Activated B cell treated with CpG ODN at 0.5 μM for 24 hours (primary cell): Measurements from ENCODE around the gene MCM3. TPM values are rescaled to one million over a fixed set of nuclear protein-coding genes. Genes with fewer than 3 reads are reported as not detected.

Experiments used
- ATAC-seq: fragments of 200-7000 bp; cut with Tn5 transposase; one replicate; pipeline ENCODE4 v1.10.0; 2021; ENCODE audit warnings: low read depth, mild to moderate bottlenecking, moderate library complexity
- CTCF ChIA-PET: fragments of 350-600 bp; sonication (Branson Sonifier 250); formaldehyde crosslinking; loops from one replicate; lab custom pipeline; 2021; ENCODE audit warnings: antibody characterized with exemption; lab: Charles Lee
- POLR2A ChIA-PET: fragments of 350-600 bp; sonication (Branson Sonifier 250); formaldehyde crosslinking; loops from one replicate; lab custom pipeline; 2021; ENCODE audit warnings: antibody characterized with exemption; lab: Charles Lee
- DNase-seq: peaks from one replicate; pipeline ENCODE4 v3.0.0; 2022
- H3K27ac Mint-ChIP-seq: one replicate; pipeline ENCODE4 v1.8.0; 2020; ENCODE audit warnings: mixed read lengths
- H3K27me3 Mint-ChIP-seq: one replicate; pipeline ENCODE4 v1.8.0; 2021; ENCODE audit warnings: mixed read lengths
- H3K36me3 Mint-ChIP-seq: one replicate; pipeline ENCODE4 v1.8.0; 2021; ENCODE audit warnings: low read depth, mixed read lengths
- H3K4me1 Mint-ChIP-seq: one replicate; pipeline ENCODE4 v1.8.0; 2021; ENCODE audit warnings: mixed read lengths
- H3K4me3 Mint-ChIP-seq: one replicate; pipeline ENCODE4 v1.8.0; 2020; ENCODE audit warnings: mild to moderate bottlenecking, mixed read lengths
- H3K9me3 Mint-ChIP-seq: one replicate; pipeline ENCODE4 v1.8.0; 2020; ENCODE audit warnings: mixed read lengths
- CTCF ChIP-seq: fragments of 200-600 bp; IDR thresholded peaks from one replicate; pipeline ENCODE4 v1.8.0; 2022; ENCODE audit warnings: antibody characterized with exemption, mild to moderate bottlenecking
- intact Hi-C: fragments of 100-400 bp; cut with micrococcal nuclease; formaldehyde crosslinking; loops from one replicate; pipeline ENCODE4 v1.15.1; 2024
- total RNA-seq: library from RNA; stranded (reverse); gene quantifications from 2 replicates; pipeline ENCODE4 v1.2.3, GENCODE V29; 2022

The MCM3 gene
- total RNA-seq, 1 donor from 2014 or later, result 73.2 TPM

- no peak for ATAC-seq
- Mint-ChIP-seq H3K27me3 (no peaks in the 10 kb centered on the region), H3K4me3 (no peak overlapping the region), H3K4me1 (peaks cover 11% of the 10 kb centered on the region), H3K9me3 (no peaks in the 10 kb centered on the region), H3K36me3 (no peaks in the 10 kb centered on the region), H3K27ac (no peak overlapping the region)
- DNase-seq, result no peak
- intact Hi-C loops, result loop anchor here (2.0 kb wide), 1 partner anchor 17 kb away; no protein-coding TSS in a partner anchor
- TF ChIP-seq CTCF, result no peak
- CTCF ChIA-PET, result no interaction called here
- POLR2A ChIA-PET, result no interaction called here
These were observed 43.7 kb upstream of the MCM3 start for GRCh38 chr6:52328303-52328662.

- intact Hi-C loops, result no loop called here
- ATAC-seq (no peak), DNase-seq (no peak)
- Mint-ChIP-seq H3K4me3 (no peak overlapping the region), H3K36me3 (no peaks in the 10 kb centered on the region), H3K9me3 (no peaks in the 10 kb centered on the region), H3K27ac (no peak overlapping the region), H3K4me1 (peaks cover 11% of the 10 kb centered on the region), H3K27me3 (no peaks in the 10 kb centered on the region)
- no peak for TF ChIP-seq CTCF
- ChIA-PET CTCF (no interaction called here), POLR2A (no interaction called here)
These were observed 42.2 kb upstream of the MCM3 start for GRCh38 chr6:52326540-52327364.

- DNase-seq, result no peak
- ATAC-seq, result no peak
- intact Hi-C loops, result no loop called here
- no peak for TF ChIP-seq CTCF
- Mint-ChIP-seq H3K4me1 (peaks cover 11% of the 10 kb centered on the region), H3K27me3 (no peaks in the 10 kb centered on the region), H3K36me3 (no peaks in the 10 kb centered on the region), H3K4me3 (no peak overlapping the region), H3K9me3 (no peaks in the 10 kb centered on the region), H3K27ac (no peak overlapping the region)
- CTCF ChIA-PET, result no interaction called here
- POLR2A ChIA-PET, result no interaction called here
These were observed 41.3 kb upstream of the MCM3 start for GRCh38 chr6:52325695-52326471.

- Mint-ChIP-seq H3K4me1 (peaks cover 8% of the 10 kb centered on the region), H3K27ac (no peak overlapping the region), H3K9me3 (no peaks in the 10 kb centered on the region), H3K36me3 (no peaks in the 10 kb centered on the region), H3K27me3 (no peaks in the 10 kb centered on the region), H3K4me3 (no peak overlapping the region)
- CTCF ChIA-PET, result no interaction called here
- POLR2A ChIA-PET, result interaction anchor here (0.6 kb wide), 1 partner anchor 96 kb away, joined by 3 read pairs; the partner anchor contains the start of gene EFHC1
- no peak for ATAC-seq
- no peak for DNase-seq
- TF ChIP-seq CTCF, result no peak
- intact Hi-C loops, result no loop called here
These were observed 39.6 kb upstream of the MCM3 start for GRCh38 chr6:52324189-52324588.
